Measurements from ENCODE around the gene NEAT1.

Gene NEAT1

DNA sequence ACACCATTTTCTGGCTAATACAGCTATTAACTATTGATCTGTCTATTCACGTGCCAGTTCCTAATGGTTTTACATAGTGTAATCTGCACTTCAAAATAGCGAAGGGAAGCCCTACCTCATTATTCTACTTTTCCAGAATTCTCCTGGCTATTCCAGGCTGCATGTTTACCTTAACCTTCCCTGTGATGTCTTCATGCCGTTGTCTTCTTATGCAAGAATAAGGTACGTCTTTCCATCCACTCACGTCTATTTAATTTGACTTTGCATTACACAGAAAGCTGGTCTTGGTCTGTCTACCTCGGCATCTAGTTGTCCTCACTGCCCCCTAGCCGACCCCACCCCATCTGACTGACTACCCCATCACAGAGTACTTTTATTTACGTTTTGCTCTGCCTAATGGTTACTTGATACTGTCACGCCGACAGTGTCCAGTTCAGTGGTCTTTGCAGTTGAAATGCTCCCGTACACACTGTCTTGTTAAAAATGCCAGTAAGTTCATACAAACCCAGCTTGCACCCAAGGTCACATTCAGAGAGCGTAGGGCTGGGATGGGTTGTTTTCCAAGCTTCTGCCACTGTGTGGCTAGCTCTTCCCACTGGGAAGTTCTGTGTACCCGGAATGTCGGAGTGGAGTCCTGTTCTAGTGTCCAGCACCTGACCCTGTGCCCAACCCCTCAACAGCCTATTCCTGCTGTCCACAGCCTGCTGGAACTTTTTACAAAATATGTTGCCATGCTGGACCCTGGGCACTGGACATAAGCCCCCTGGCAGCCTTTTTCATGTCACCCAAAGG, 15.0 kb downstream of the NEAT1 start:
- TF ChIP-seq, protein P1, sequence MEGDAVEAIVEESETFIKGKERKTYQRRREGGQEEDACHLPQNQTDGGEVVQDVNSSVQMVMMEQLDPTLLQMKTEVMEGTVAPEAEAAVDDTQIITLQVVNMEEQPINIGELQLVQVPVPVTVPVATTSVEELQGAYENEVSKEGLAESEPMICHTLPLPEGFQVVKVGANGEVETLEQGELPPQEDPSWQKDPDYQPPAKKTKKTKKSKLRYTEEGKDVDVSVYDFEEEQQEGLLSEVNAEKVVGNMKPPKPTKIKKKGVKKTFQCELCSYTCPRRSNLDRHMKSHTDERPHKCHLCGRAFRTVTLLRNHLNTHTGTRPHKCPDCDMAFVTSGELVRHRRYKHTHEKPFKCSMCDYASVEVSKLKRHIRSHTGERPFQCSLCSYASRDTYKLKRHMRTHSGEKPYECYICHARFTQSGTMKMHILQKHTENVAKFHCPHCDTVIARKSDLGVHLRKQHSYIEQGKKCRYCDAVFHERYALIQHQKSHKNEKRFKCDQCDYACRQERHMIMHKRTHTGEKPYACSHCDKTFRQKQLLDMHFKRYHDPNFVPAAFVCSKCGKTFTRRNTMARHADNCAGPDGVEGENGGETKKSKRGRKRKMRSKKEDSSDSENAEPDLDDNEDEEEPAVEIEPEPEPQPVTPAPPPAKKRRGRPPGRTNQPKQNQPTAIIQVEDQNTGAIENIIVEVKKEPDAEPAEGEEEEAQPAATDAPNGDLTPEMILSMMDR (IDR thresholded peaks at IDR 0.05; ENCODE audit: borderline replicate concordance, insufficient read depth, low read depth, low read length) = no peak
- H3K4me3 ChIP-seq (ENCODE audit: low read depth, low read length) = no peak overlapping the region

- TF ChIP-seq, protein P1 (IDR thresholded peaks at IDR 0.05; ENCODE audit: borderline replicate concordance, insufficient read depth, low read depth, low read length) = no peak
- no peak overlapping the region for H3K4me3 ChIP-seq (ENCODE audit: low read depth, low read length)
Measured at GRCh38 chr11:65438257-65439151, 15.9 kb downstream of the NEAT1 start.

DNA sequence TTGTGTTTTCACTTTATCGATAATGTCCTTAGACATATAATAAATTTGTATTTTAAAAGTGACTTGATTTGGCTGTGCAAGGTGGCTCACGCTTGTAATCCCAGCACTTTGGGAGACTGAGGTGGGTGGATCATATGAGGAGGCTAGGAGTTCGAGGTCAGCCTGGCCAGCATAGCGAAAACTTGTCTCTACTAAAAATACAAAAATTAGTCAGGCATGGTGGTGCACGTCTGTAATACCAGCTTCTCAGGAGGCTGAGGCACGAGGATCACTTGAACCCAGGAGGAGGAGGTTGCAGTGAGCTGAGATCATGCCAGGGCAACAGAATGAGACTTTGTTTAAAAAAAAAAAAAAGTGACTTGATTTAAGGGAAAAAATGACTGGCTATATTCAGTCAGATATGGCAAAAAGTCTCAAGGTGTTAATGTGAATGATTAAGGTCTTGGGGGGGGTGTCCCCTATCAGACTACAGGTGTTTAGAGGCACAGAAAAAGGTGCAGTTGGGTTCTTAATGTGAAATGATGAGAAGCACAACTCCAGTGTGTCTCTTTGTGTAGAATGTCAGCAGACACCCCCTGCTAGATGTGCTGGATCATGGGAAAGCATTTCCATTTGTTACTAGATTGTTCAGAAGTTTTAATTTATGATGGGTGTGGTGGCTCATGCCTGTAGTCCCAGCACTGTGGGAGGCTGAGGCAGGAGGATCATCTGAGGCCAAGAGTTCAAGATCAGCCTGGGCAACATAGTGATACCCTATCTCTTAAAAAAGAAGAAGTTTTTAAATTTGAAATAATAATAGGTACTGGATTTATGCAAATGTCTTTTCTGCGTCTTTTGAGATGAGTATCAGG, 17.0 kb downstream of the NEAT1 start:
- TF ChIP-seq, protein P1 (IDR thresholded peaks at IDR 0.05; ENCODE audit: borderline replicate concordance, insufficient read depth, low read depth, low read length) = no peak
- H3K4me3 ChIP-seq (ENCODE audit: low read depth, low read length) = no peak overlapping the region

DNA sequence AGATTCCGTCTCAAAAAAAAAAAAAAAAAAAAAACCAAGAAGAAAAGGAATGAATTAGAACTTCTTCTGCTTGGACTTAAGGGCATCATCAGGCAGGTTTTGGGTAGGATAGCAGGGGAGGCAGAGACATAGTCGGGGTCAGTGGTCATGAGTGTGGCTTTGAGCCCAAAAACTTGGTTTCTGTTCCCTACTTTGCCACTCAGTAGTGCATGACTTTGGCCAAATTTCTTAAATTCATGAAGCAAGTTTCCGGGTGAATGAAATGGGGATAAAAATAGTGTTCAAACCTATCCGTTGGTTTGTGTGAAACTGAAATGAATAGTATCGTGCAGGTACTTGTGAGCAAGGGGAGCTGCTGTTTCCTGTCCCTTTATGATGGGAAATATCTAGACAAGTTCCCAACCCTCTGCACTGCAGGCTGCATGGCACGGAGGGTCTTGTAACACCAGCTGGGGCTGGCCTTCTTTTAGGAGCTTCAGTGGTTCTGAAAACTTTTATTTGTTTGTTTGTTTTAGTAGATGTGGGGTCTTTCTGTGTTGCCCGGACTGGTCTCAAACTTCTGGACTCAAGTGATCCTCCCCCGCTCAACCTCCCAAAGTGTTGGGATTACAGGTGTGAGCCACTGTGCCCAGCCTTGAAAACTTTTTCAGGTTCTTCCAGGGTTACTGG, 18.4 kb downstream of the NEAT1 start:
- no peak overlapping the region for H3K4me3 ChIP-seq (ENCODE audit: low read depth, low read length)
- TF ChIP-seq, protein P1 (IDR thresholded peaks at IDR 0.05; ENCODE audit: borderline replicate concordance, insufficient read depth, low read depth, low read length) = no peak

DNA sequence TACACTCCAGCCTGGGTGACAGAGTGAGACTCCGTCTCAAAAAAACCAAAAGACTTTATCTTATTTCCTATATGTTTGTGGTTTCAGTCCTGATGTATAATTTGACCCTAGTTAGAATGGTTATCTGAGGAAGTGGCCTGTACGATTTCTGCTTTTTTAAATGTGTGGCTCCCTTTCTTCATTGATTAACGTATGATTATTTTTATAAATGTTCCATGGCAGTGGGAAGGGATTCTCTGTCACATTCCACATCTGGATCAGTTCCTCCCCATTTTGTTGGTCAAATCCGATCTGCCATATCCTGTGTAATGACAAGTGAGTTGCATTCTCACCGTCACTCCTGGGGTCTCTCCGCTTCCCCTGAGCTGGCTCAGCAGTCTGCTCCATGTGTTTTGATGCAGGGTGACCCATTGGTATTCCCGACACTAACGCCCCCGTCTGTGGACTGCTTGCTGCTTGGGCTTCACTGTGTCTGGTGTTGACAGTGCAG, 20.3 kb downstream of the NEAT1 start:
- peak overlapping the region; percentile 11 for H3K4me3 ChIP-seq (ENCODE audit: low read depth, low read length)
- TF ChIP-seq, protein P1 (IDR thresholded peaks at IDR 0.05; ENCODE audit: borderline replicate concordance, insufficient read depth, low read depth, low read length) = no peak

Measured in GM12875 (cell line).